Raji (cell line): ENCODE measurements around the gene ADSL.

ENCODE experiments used
- POLR2A ChIP-seq: IDR thresholded peaks from 2 replicates; pipeline ENCODE4 v1.6.1; 2011; ENCODE audit warnings: low read depth, low read length, control low read depth; ENCODE audit not compliant: insufficient read depth

ADSL gene

GRCh38 chr22:40407021-40407761 is 60.9 kb downstream of the ADSL start:
- no peak for TF ChIP-seq POLR2A

- no peak for TF ChIP-seq POLR2A
Measured at GRCh38 chr22:40407831-40408717, 61.8 kb downstream of the ADSL start.

- TF ChIP-seq POLR2A = no peak
Measured at GRCh38 chr22:40408718-40409612, 62.7 kb downstream of the ADSL start.

GRCh38 chr22:40409613-40410113 is 63.4 kb downstream of the ADSL start:
- no peak for TF ChIP-seq POLR2A

- no peak for TF ChIP-seq POLR2A
Measured at GRCh38 chr22:40410272-40410671, 64.0 kb downstream of the ADSL start.

- no peak for TF ChIP-seq POLR2A
Measured at GRCh38 chr22:40410731-40411505, 64.6 kb downstream of the ADSL start.

GRCh38 chr22:40411506-40411861 is 65.2 kb downstream of the ADSL start:
- no peak for TF ChIP-seq POLR2A

GRCh38 chr22:40412441-40412840 is 66.1 kb downstream of the ADSL start:
- TF ChIP-seq POLR2A = no peak

- no peak for TF ChIP-seq POLR2A
Measured at GRCh38 chr22:40413873-40414272, 67.6 kb downstream of the ADSL start.

- no peak for TF ChIP-seq POLR2A
Measured at GRCh38 chr22:40414311-40414710, 68.0 kb downstream of the ADSL start.

GRCh38 chr22:40414838-40415505 is 68.7 kb downstream of the ADSL start:
- peak; percentile 65 for TF ChIP-seq POLR2A

- no peak for TF ChIP-seq POLR2A
Measured at GRCh38 chr22:40415531-40416266, 69.4 kb downstream of the ADSL start.

- no peak for TF ChIP-seq POLR2A
Measured at GRCh38 chr22:40416267-40416570, 69.9 kb downstream of the ADSL start.

GRCh38 chr22:40416636-40417035 is 70.3 kb downstream of the ADSL start:
- no peak for TF ChIP-seq POLR2A

- no peak for TF ChIP-seq POLR2A
Measured at GRCh38 chr22:40417041-40417440, 70.7 kb downstream of the ADSL start.
